ENCODE data around the gene PBOV1. TPM values are rescaled to one million over a fixed set of nuclear protein-coding genes. Genes with fewer than 3 reads are reported as not detected.

The PBOV1 gene
- polyA plus RNA-seq, 2 of the 4 experiments (the other 2 are of a cell fraction) = not detected

- no peak for TF ChIP-seq MYC (IDR thresholded peaks at IDR 0.05; ENCODE audit: borderline replicate concordance, low read length)
- no peak for TF ChIP-seq MAZ (IDR thresholded peaks at IDR 0.05; ENCODE audit: borderline replicate concordance, low read depth, low read length)
- no peak for TF ChIP-seq FOXS1 (CRISPR knock-in tag; IDR thresholded peaks at IDR 0.05)
- TF ChIP-seq RCOR1 (IDR thresholded peaks at IDR 0.05; ENCODE audit: low read depth, low read length) = no peak
- no peak for TF ChIP-seq ELK1 (IDR thresholded peaks at IDR 0.05; ENCODE audit: low read depth, low read length)
- no peak for TF ChIP-seq CHD2 (IDR thresholded peaks at IDR 0.05; ENCODE audit: low read length, partially characterized antibody)
Measured at GRCh38 chr6:138237463-138237862, 19.2 kb upstream of the PBOV1 start (continued).

GRCh38 chr6:138235693-138236092 lies 17.4 kb upstream of the PBOV1 start:
- WGBS (ENCODE audit: missing lambda C conversion rate) = 97% methylated on average over 1 of the region's 1 CpG
- ChIA-PET CTCF (interaction anchor here (1.5 kb wide), 1 partner anchor 20 kb away, joined by 3 read pairs; no protein-coding TSS in a partner anchor), POLR2A (no interaction called here)
- H3K4me2 ChIP-seq = no peak overlapping the region
- DNase-seq (ENCODE audit: low read depth in 1 of 2, low spot score in 1 of 2) (no peak), FAIRE-seq (no peak), ATAC-seq (no peak)
- TF ChIP-seq MAFK (IDR thresholded peaks at IDR 0.05; ENCODE audit: partially characterized antibody) (peak; percentile 64), KDM5A (IDR thresholded peaks at IDR 0.05) (no peak)
- no peaks in the 10 kb centered on the region for H3K9me3 ChIP-seq
- H3K27ac ChIP-seq = no peak overlapping the region
- H3K4me3 ChIP-seq = no peak overlapping the region
- 0 out of 3 replicates have a peak, but pooled peaks cover 6% of the 10 kb centered on the region for H3K4me1 ChIP-seq

GRCh38 chr6:138235205-138235604 lies 16.9 kb upstream of the PBOV1 start:
- 0 out of 3 replicates have a peak, but pooled peaks cover 6% of the 10 kb centered on the region for H3K4me1 ChIP-seq
- H3K4me3 ChIP-seq = no peak overlapping the region
- CTCF ChIA-PET = interaction anchor here (1.5 kb wide), 1 partner anchor 21 kb away, joined by 3 read pairs; no protein-coding TSS in a partner anchor
- H3K9me3 ChIP-seq = no peaks in the 10 kb centered on the region
- FAIRE-seq (no peak), ATAC-seq (no peak), DNase-seq (ENCODE audit: low read depth in 1 of 2, low spot score in 1 of 2) (no peak)
- POLR2A ChIA-PET = no interaction called here
- H3K4me2 ChIP-seq = no peak overlapping the region
- 19% methylated on average over 1 of the region's 1 CpG for WGBS (ENCODE audit: missing lambda C conversion rate)
- H3K27ac ChIP-seq = no peak overlapping the region
- no peak for TF ChIP-seq POLR2AphosphoS2 (conservative IDR thresholded peaks at IDR 0.05; ENCODE audit: low read length)
- TF ChIP-seq EP300 (IDR thresholded peaks at IDR 0.05) = no peak
- no peak for TF ChIP-seq KDM1A (IDR thresholded peaks at IDR 0.05; ENCODE audit: low read depth)
- no peak for TF ChIP-seq ESRRA (IDR thresholded peaks at IDR 0.05; ENCODE audit: borderline replicate concordance, low read length)
- TF ChIP-seq CHD2 (IDR thresholded peaks at IDR 0.05; ENCODE audit: low read length, partially characterized antibody) = no peak
- TF ChIP-seq HOXB5 (CRISPR knock-in tag; IDR thresholded peaks at IDR 0.05) = no peak
- no peak for TF ChIP-seq NPAS2 (CRISPR knock-in tag; IDR thresholded peaks at IDR 0.05; ENCODE audit: borderline replicate concordance)
- no peak for TF ChIP-seq HOXA7 (CRISPR knock-in tag; IDR thresholded peaks at IDR 0.05)
- no peak for TF ChIP-seq MYC (IDR thresholded peaks at IDR 0.05; ENCODE audit: borderline replicate concordance, low read length)
- no peak for TF ChIP-seq PHF8 (IDR thresholded peaks at IDR 0.05; ENCODE audit: borderline replicate concordance, low read depth)
- TF ChIP-seq MAX (IDR thresholded peaks at IDR 0.05) = no peak
- no peak for TF ChIP-seq RAD21 (conservative IDR thresholded peaks at IDR 0.05 in 1 of 2, IDR thresholded peaks at IDR 0.05 in 1 of 2)

DNA sequence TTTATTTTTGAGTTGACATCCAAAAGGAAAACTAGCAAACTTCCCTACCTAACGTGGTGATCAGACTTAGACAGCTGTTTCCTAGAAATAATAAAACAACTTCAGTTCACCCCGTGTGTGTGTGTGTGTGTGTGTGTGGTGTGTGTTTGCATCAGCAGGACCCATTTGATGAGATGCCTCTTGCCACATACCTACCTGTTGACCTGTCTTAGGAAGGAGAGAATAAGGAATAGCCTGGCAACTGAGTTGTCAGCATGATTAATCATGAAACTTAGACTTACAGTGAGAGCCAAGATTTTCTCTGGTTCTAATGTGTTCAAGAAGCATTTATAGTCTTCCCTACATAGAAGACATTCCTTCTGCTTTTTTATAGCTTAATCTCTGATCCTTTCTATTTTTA lies 16.1 kb upstream of the PBOV1 start:
- Histone ChIP-seq H3K4me2 (no peak overlapping the region), H3K4me3 (no peak overlapping the region), H3K9me3 (no peaks in the 10 kb centered on the region), H3K27ac (no peak overlapping the region), H3K4me1 (0 out of 3 replicates have a peak, but pooled peaks cover 6% of the 10 kb centered on the region)
- ATAC-seq (no peak), FAIRE-seq (no peak), DNase-seq (ENCODE audit: low read depth in 1 of 2, low spot score in 1 of 2) (no peak)
- POLR2A ChIA-PET = no interaction called here
- CTCF ChIA-PET = interaction anchor here (0.7 to 1.5 kb wide), 2 partner anchors 22 to 356 kb away, joined by 3 read pairs; no protein-coding TSS in a partner anchor
- TF ChIP-seq PHF8 (IDR thresholded peaks at IDR 0.05; ENCODE audit: borderline replicate concordance, low read depth) (no peak), RFX5 (IDR thresholded peaks at IDR 0.05) (no peak), JUNB (IDR thresholded peaks at IDR 0.05) (no peak), MYC (IDR thresholded peaks at IDR 0.05; ENCODE audit: borderline replicate concordance, low read length) (no peak), RCOR1 (IDR thresholded peaks at IDR 0.05; ENCODE audit: low read depth, low read length) (no peak), RARB (CRISPR knock-in tag; IDR thresholded peaks at IDR 0.05) (no peak)
- 32% methylated on average over 2 of the region's 2 CpGs for WGBS (ENCODE audit: missing lambda C conversion rate)

Data from A549 (cell line).